Natural killer cell treated with Interleukin-12 subunit alpha and Interleukin-12 subunit beta and Interleukin-15 and Interleukin-18, amount 100 ng/mL, for 72 hours (primary cell): Measurements from ENCODE around the gene SLC12A7. TPM values are rescaled to one million over a fixed set of nuclear protein-coding genes. Genes with fewer than 3 reads are reported as not detected.

Experiments used
- ATAC-seq, 2 donors: fragments of 150-1000 bp; cut with Tn5 transposase in 1 of 2; sonication (Bioruptor Pico), chemical (Tn5 transposase) in 1 of 2; 2 replicates each; pipeline ENCODE4 v1.10.0; 2021
- DNase-seq: peaks from one replicate; pipeline ENCODE4 v3.0.0; 2022; ENCODE audit warnings: low spot score
- H3K27ac Mint-ChIP-seq, 2 donors: 1 replicate in 1 of 2; 2 replicates in 1 of 2; pipeline ENCODE4 v1.8.0; 2022; ENCODE audit warnings: mixed read lengths in 2 of 2, mild to moderate bottlenecking in 1 of 2, moderate library complexity in 1 of 2
- H3K27me3 Mint-ChIP-seq, 2 donors: 1 replicate in 1 of 2; 2 replicates in 1 of 2; pipeline ENCODE4 v1.8.0; 2022; ENCODE audit warnings: mixed read lengths in 2 of 2
- H3K36me3 Mint-ChIP-seq: one replicate; pipeline ENCODE4 v1.8.0; 2022; ENCODE audit warnings: mixed read lengths
- H3K4me1 Mint-ChIP-seq, 2 donors: 1 replicate in 1 of 2; 2 replicates in 1 of 2; pipeline ENCODE4 v1.8.0; 2022; ENCODE audit warnings: low read depth in 2 of 2, mixed read lengths in 2 of 2, mild to moderate bottlenecking in 1 of 2
- H3K4me3 Mint-ChIP-seq: one replicate; pipeline ENCODE4 v1.8.0; 2022; ENCODE audit warnings: mixed read lengths
- H3K9me3 Mint-ChIP-seq: 2 replicates; pipeline ENCODE4 v1.8.0; 2022; ENCODE audit warnings: mixed read lengths
- total RNA-seq, 2 donors: library from RNA; stranded (reverse); gene quantifications; one replicate each; pipeline ENCODE4 v1.2.3, GENCODE V29; 2022

Gene SLC12A7
- total RNA-seq, 2 donors from 2014 or later = 13.5 to 21.9 TPM

GRCh38 chr5:1125030-1125357, 13.1 kb upstream of the SLC12A7 start:
- no peak overlapping the region for H3K4me3 Mint-ChIP-seq
- H3K27me3 Mint-ChIP-seq = no peaks in the 10 kb centered on the region
- DNase-seq (no peak), ATAC-seq (no peak)
- H3K27ac Mint-ChIP-seq = no peak overlapping the region
- no peaks in the 10 kb centered on the region for H3K4me1 Mint-ChIP-seq
- no peaks in the 10 kb centered on the region for H3K36me3 Mint-ChIP-seq
- H3K9me3 Mint-ChIP-seq = no peaks in the 10 kb centered on the region

- Mint-ChIP-seq H3K4me3 (no peak overlapping the region), H3K27me3 (no peaks in the 10 kb centered on the region)
Measured at GRCh38 chr5:1124205-1125029, 12.6 kb upstream of the SLC12A7 start.

DNA sequence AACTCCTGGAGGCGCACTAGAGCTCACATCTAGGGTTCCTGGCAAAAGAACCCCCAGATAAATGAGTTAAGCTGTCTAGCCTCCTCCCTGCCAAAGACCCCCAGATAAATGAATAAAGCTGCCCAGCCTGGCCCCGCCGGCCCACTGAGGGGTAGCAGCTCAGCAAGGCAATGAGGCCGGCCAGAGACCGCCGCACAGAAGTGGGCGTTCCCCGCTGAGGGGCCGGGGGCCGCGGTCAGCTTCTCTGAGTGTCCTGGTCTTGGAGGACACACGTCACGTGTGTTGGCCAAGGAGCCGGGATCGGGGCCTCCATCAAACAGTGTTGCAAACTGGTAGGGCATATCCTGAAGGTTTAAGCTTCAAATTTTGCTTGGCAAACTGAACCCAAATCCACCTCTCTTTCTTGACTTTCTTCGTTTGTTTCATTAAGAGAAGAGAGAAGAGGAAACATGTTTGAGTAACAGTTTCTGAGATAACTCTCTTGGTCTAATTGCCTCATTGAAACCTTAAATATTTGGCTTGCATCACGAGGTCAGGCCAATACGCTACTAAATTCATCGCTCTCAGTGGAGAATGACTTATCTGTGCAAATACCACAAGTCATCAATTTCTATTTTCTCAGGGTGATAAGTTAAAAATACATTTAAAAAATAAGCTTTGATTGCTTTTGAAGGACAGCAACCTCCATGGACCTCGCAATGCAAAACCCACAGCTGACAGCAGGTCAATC, 11.7 kb upstream of the SLC12A7 start:
- Mint-ChIP-seq H3K4me1 (no peaks in the 10 kb centered on the region), H3K4me3 (no peak overlapping the region), H3K27me3 (no peaks in the 10 kb centered on the region), H3K9me3 (no peaks in the 10 kb centered on the region), H3K27ac (no peak overlapping the region), H3K36me3 (no peaks in the 10 kb centered on the region)
- DNase-seq = no peak
- no peak for ATAC-seq

More at GRCh38 chr5:1124205-1125029, 12.6 kb upstream of the SLC12A7 start:
- Mint-ChIP-seq H3K27ac (no peak overlapping the region), H3K4me1 (no peaks in the 10 kb centered on the region), H3K9me3 (no peaks in the 10 kb centered on the region), H3K36me3 (no peaks in the 10 kb centered on the region)
- ATAC-seq (no peak), DNase-seq (no peak)

GRCh38 chr5:1122511-1123294, 10.8 kb upstream of the SLC12A7 start:
- Mint-ChIP-seq H3K9me3 (no peaks in the 10 kb centered on the region), H3K4me3 (no peak overlapping the region), H3K27ac (no peak overlapping the region), H3K4me1 (no peaks in the 10 kb centered on the region), H3K27me3 (no peaks in the 10 kb centered on the region), H3K36me3 (no peaks in the 10 kb centered on the region)
- DNase-seq (no peak), ATAC-seq (no peak)

- H3K36me3 Mint-ChIP-seq = no peaks in the 10 kb centered on the region
- no peak overlapping the region for H3K27ac Mint-ChIP-seq
- no peaks in the 10 kb centered on the region for H3K27me3 Mint-ChIP-seq
- no peak for ATAC-seq
- no peaks in the 10 kb centered on the region for H3K4me1 Mint-ChIP-seq
- no peaks in the 10 kb centered on the region for H3K9me3 Mint-ChIP-seq
- no peak overlapping the region for H3K4me3 Mint-ChIP-seq
- DNase-seq = no peak
Measured at GRCh38 chr5:1121891-1122290, 10.0 kb upstream of the SLC12A7 start.

- no peaks in the 10 kb centered on the region for H3K4me1 Mint-ChIP-seq
- H3K9me3 Mint-ChIP-seq = no peaks in the 10 kb centered on the region
- no peak overlapping the region for H3K4me3 Mint-ChIP-seq
- no peak overlapping the region for H3K27ac Mint-ChIP-seq
- no peaks in the 10 kb centered on the region for H3K27me3 Mint-ChIP-seq
- DNase-seq (no peak), ATAC-seq (no peak)
- no peaks in the 10 kb centered on the region for H3K36me3 Mint-ChIP-seq
Measured at GRCh38 chr5:1121044-1121443, 9.2 kb upstream of the SLC12A7 start.

- Mint-ChIP-seq H3K36me3 (no peaks in the 10 kb centered on the region), H3K9me3 (no peaks in the 10 kb centered on the region), H3K4me1 (no peaks in the 10 kb centered on the region), H3K27me3 (no peaks in the 10 kb centered on the region), H3K4me3 (no peak overlapping the region), H3K27ac (no peak overlapping the region)
- no peak for DNase-seq
- ATAC-seq = no peak
Measured at GRCh38 chr5:1120236-1120999, 8.6 kb upstream of the SLC12A7 start.

DNA sequence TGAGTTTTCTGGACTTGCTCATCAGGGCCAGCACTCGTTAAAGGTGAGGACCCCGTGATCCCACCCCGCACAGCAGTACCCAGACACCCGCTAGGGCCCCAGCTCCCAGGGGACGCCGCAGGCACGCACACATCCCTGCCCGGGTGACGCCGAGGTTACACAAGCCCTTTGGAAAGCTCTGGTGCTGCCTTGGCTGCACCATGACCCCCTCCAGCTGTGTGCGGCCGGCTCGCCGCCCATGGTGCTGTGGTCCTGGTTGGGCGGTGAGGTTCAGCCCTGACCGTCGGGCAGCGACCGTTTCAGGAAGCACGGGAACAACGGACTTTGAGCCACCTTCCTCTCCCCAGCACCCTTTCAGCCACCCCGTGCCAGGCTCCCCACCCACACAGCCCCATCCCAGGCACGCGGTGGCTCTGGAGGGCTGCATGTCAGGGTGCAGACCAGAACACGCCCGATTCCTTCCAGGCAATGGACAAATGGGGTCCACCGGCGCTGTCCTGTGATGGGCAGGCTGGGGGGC, 7.5 kb upstream of the SLC12A7 start:
- ATAC-seq (no peak), DNase-seq (no peak)
- Mint-ChIP-seq H3K27ac (no peak overlapping the region), H3K4me1 (no peaks in the 10 kb centered on the region), H3K36me3 (no peaks in the 10 kb centered on the region), H3K4me3 (no peak overlapping the region), H3K27me3 (no peaks in the 10 kb centered on the region), H3K9me3 (no peaks in the 10 kb centered on the region)

DNA sequence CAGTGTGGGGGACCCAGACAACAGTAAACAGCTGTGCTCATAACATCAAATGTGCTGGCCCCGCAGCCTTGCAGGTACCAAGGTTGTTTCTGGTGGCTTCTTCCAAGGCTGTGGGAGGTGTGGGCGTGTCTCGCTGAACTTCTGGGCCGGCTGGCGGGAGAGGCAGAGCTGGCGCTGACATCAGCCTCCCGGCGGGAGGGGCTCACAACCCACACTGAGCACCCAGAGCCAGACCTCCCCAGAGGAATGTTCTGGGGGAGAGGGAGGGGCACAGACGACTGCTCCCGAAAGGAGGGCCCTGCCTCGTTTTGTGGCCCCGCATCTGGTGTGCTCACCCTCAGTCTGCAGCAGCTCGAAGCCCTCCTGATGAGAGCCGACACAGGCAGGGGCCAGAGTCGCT, 6.9 kb upstream of the SLC12A7 start:
- no peaks in the 10 kb centered on the region for H3K9me3 Mint-ChIP-seq
- DNase-seq = no peak
- no peaks in the 10 kb centered on the region for H3K27me3 Mint-ChIP-seq
- no peak for ATAC-seq
- no peaks in the 10 kb centered on the region for H3K36me3 Mint-ChIP-seq
- H3K4me1 Mint-ChIP-seq = no peaks in the 10 kb centered on the region
- H3K4me3 Mint-ChIP-seq = no peak overlapping the region
- no peak overlapping the region for H3K27ac Mint-ChIP-seq

- Mint-ChIP-seq H3K36me3 (no peaks in the 10 kb centered on the region), H3K4me1 (no peaks in the 10 kb centered on the region), H3K4me3 (no peak overlapping the region), H3K27me3 (no peaks in the 10 kb centered on the region), H3K9me3 (no peaks in the 10 kb centered on the region), H3K27ac (no peak overlapping the region)
- no peak for DNase-seq
- ATAC-seq = no peak
Measured at GRCh38 chr5:1118231-1118698, 6.4 kb upstream of the SLC12A7 start.

- no peak for DNase-seq
- no peak for ATAC-seq
- Mint-ChIP-seq H3K27ac (no peak overlapping the region), H3K9me3 (no peaks in the 10 kb centered on the region), H3K4me1 (no peaks in the 10 kb centered on the region), H3K4me3 (no peak overlapping the region), H3K36me3 (no peaks in the 10 kb centered on the region), H3K27me3 (no peaks in the 10 kb centered on the region)
Measured at GRCh38 chr5:1116977-1117376, 5.1 kb upstream of the SLC12A7 start.

GRCh38 chr5:1116109-1116740, 4.4 kb upstream of the SLC12A7 start:
- no peak overlapping the region for H3K4me3 Mint-ChIP-seq
- ATAC-seq = no peak
- no peaks in the 10 kb centered on the region for H3K36me3 Mint-ChIP-seq
- H3K27me3 Mint-ChIP-seq = no peaks in the 10 kb centered on the region
- no peaks in the 10 kb centered on the region for H3K4me1 Mint-ChIP-seq
- no peak for DNase-seq
- no peak overlapping the region for H3K27ac Mint-ChIP-seq
- no peaks in the 10 kb centered on the region for H3K9me3 Mint-ChIP-seq
